ENCODE measurements around the gene PIP4K2A.
"Not testable (repeated sequence)": the region's sequence is repeated elsewhere in the genome, so short reads cannot be mapped to it uniquely, and the experiment has no call there.

Gene PIP4K2A

DNA sequence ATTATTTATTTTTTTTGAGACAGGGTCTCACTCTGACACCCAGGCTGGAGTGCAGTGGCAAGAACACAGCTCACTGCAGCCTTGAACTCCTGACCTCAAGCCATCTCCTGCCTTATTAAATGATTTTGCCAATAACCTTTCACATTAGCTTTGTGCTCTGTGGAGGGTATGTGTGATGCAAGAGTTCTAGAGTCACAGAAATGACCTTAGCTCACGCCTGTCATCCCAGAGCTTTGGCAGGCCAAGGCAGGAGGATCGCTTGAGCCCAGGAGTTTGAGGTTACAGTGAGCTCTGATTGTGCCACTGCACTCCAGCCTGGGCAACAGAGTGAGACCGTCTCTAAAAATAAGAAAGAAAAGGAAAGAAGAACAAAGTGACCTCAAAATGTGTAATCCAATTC, 4.3 kb upstream of the PIP4K2A start:
- not testable (repeated sequence) for DNase-seq

DNA sequence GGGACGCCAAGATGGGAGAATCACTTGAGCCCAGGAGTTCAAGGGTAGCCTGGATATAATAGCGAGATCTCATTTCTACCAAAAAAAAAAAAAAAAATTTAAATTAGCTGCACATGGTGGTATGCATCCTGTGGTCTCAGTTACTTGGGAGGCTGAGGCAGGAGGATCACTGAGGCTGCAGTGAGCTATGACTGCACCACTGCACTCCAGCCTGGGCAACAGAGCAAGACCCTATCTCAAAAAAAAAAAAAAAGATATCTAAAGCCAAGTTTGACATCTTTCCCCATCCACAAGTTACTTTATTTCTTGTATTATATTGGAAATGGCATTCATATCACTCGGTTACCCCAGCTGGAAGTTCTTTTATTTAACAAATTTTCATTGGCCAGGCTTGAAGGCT, 3.4 kb upstream of the PIP4K2A start:
- no peak for DNase-seq

GRCh38 chr10:22716943-22717342, 2.6 kb upstream of the PIP4K2A start:
- DNase-seq = no peak

- no peak for DNase-seq
These were observed 880 bp upstream of the PIP4K2A start for GRCh38 chr10:22715290-22715625.

- DNase-seq = no peak
These were observed 412 bp downstream of the PIP4K2A start for GRCh38 chr10:22713853-22714478.

DNA sequence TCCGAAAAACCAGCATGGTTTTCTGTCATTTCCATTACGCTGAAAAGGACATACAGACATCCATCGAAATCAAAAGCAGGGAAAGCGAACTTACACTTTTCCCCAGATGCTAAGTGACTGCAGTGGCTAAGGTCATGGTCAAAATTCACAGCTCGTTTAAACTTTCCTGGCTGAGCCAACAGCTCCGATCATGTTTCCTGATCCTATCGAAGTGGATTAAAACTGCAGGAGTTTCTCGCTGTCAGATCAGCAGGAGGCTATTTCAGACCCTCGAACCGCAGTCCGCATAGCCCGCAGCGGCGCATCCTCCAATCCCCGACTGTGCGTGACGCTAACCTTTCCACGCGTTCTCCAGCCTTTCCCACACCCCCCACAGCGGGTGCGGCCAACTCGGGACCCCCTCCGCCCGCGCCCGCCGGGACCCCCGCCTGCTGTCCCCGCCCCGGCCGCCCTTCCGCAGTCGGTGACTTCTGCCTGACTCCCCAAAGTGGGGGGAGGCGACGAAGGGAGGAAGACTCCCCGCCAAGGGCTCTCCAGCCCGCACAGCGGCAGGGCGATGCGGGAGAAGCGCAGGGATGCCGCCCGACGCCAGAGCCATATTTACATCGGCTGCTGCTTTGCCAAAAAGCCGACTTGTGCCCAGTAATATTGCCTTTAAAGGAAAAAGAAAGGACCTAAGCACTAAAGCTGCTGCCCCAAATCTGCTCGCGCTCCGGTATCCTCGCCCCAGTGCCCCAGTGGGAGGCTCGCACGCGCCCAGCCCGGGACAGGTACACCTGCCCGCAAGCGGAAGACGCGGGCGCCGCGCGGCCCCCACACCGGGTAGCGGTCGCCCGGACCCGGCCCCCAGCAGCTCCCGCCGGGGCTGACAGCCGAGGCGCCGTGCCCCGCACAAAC, 1.2 kb downstream of the PIP4K2A start:
- no peak for DNase-seq

DNA sequence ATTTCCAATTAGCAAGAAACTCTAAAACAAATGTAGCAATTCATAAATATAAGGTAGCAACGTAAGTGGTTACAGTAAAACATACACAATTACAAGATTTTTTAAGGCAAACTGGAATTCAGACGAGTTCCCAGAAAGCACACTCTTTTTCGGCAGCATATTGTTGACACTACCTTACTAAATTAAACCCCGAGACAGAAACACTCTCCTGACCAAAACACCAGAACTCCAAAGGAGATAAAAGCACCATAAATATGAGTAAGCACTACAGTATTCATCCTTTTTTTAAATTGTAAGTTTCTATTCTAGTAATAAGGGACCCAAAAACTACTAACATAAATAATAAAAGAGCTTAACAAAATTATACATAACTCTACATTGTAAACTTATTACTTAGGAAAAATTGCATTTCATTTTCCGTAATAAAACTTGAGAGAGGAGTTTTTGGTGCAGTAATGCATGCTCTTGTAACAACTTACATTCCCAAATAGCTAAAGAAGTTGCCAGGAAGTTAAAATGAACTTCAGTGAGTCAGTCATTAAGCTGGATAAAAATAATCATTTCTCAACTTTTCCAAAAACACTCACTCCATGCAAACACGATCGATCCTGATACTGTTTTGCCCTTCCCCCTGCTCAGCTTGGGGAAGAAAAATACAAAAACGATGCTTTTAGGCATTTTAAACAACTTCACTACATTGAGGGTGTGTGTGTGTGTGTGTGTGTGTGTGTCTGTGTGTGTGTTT, 2.0 kb downstream of the PIP4K2A start:
- no peak for DNase-seq

- no peak for DNase-seq
These were observed 3.0 kb downstream of the PIP4K2A start for GRCh38 chr10:22711373-22711772.

DNA sequence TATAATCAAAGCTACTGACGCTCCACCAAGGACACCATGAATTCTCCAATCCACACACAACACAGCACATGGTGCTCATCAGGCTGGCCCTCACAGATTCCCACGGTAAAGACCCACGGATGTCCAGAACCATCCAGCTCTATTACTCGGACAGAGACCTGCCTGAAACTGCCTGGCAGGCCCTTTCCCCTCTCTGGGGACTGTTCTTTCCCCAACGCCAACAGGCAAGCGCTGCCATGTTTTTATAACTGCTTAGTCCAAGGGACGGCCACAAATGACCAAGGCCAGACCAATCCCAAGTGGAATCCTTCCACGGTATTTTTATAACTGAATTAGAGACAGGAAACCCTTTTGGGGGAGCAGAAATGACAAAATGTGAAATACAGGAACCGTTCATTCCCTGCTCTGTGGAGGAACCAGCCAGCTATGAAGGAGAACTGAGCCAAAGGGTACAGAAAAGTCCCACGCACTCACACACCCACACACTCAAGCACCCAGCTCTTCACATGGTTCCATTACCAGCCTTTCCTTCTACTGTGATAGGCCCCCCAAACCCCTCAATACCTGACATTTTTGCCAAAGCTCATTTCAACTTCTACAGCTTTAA, 4.1 kb downstream of the PIP4K2A start:
- DNase-seq = no peak

GRCh38 chr10:22708772-22709171, 5.6 kb downstream of the PIP4K2A start:
- DNase-seq = no peak

GRCh38 chr10:22705527-22705926, 8.9 kb downstream of the PIP4K2A start:
- DNase-seq = no peak

DNA sequence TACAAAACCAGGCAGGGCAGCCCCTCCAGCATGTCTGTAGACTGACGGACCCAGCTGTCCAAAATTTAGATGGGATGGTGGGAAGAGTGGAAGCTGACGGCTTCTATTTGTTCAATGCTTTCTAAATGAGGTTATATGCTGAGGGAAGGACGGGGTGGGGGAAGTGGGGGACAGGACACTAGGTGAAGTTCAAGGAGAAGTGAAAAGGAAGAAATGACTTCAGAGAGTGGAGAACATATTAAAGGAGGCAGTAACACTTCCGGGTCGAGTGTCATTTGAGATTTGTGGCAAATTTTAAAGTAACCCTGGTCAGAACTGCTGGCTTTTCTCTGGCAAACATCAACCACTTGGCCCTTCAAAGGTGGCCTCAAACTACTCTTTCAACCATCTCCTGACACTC, 9.4 kb downstream of the PIP4K2A start:
- no peak for DNase-seq

- no peak for DNase-seq
These were observed 9.9 kb downstream of the PIP4K2A start for GRCh38 chr10:22704471-22704911.

- no peak for DNase-seq
These were observed 12.0 kb downstream of the PIP4K2A start for GRCh38 chr10:22702348-22702747.

- DNase-seq = no peak
These were observed 13.1 kb downstream of the PIP4K2A start for GRCh38 chr10:22701132-22701826.

- DNase-seq = no peak
These were observed 13.9 kb downstream of the PIP4K2A start for GRCh38 chr10:22700489-22700888.

GRCh38 chr10:22699976-22700375, 14.4 kb downstream of the PIP4K2A start:
- no peak for DNase-seq

GRCh38 chr10:22698941-22699440, 15.4 kb downstream of the PIP4K2A start:
- no peak for DNase-seq

DNA sequence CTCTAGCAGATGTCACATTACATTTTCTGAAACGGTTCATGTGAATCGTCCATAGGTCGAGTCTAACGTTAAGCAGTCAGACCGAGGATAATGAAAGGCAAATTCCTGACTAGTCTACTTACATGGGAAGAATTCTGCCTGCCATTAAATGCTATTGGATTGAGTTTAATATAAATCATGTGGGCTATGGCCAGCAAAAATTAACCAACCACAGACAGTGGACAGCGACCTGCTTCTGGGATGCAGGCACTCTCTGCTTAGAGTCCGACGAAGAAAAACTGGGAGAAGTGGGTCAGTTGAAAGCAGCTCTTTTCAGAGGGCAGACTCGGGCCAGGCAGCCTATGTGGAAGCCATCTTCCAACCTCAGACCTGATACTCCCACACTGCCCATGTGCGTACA, 16.6 kb downstream of the PIP4K2A start:
- no peak for DNase-seq

DNA sequence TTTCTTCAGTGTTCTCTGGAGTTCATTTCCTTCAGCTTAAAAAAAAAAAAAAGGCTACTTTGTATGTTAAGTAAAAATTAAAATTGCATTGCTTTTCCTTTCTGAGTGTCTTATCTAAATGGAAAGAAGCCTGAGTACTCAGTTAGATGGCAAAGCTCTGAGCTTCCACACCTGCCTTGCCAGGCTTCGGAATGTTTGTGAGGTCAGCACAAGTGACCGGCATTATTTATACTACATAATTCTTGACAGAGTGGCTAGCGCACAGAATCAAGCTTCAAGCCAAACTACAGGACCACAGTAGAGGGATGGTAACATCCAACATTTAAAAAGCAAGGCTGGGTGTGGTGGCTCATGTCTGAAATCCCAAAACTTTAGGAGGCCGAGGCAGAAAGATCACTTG, 17.3 kb downstream of the PIP4K2A start:
- no peak for DNase-seq

GRCh38 chr10:22693860-22694259, 20.5 kb downstream of the PIP4K2A start:
- DNase-seq = no peak

DNA sequence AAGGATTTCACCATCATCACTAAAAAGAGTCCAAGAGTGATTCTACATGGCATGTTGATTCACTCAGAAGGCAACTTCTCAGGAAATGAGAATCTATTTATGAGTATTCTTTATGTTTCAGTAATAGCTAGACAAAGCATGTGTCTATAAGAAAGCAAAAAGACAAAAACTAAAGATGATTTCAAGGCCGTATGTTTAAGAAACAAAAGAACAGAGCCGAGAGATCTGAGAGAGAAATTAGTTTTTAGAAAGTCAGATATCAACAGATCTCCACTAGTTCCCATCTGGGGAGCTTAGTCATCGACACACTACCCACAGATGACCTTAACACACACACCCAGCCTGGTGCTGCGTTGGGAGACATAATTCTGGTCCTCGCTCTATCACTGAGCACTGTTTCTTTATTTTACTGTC, 21.0 kb downstream of the PIP4K2A start:
- no peak for DNase-seq

- DNase-seq = not testable (repeated sequence)
These were observed 22.3 kb downstream of the PIP4K2A start for GRCh38 chr10:22692119-22692518.

Data from NCI-H510A (cell line).